Right kidney (tissue), 9 donors: ENCODE results near the gene CD68.

ENCODE experiments used
- DNase-seq: peaks from one replicate; pipeline ENCODE4 v3.0.0-alpha.2; 2016
- long read RNA-seq, 8 donors: transcript quantifications; one replicate each; lab custom pipeline, GENCODE V29; 2026

The CD68 gene, protein sequence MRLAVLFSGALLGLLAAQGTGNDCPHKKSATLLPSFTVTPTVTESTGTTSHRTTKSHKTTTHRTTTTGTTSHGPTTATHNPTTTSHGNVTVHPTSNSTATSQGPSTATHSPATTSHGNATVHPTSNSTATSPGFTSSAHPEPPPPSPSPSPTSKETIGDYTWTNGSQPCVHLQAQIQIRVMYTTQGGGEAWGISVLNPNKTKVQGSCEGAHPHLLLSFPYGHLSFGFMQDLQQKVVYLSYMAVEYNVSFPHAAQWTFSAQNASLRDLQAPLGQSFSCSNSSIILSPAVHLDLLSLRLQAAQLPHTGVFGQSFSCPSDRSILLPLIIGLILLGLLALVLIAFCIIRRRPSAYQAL
- long read RNA-seq, donor 1, transcript CD68-201 (6 exons, 1,878 nt) = major isoform, 14 of 43 reads
- long read RNA-seq, donor 1, partial matches to known transcripts = 19 of 43 reads
- long read RNA-seq, donor 1, other reads (novel, unspliced or antisense) = 8 of 43 reads
- long read RNA-seq, donor 2, transcript CD68-201 (6 exons, 1,878 nt) = major isoform, 8 of 30 reads
- long read RNA-seq, donor 2, partial matches to known transcripts = 22 of 30 reads
- long read RNA-seq, donor 2, other reads (novel, unspliced or antisense) = 0 of 30 reads
- long read RNA-seq, donor 3, partial matches to known transcripts = 0 of 4 reads
- long read RNA-seq, donor 3, other reads (novel, unspliced or antisense) = 0 of 4 reads
- long read RNA-seq, donor 4, transcript CD68-201 (6 exons, 1,878 nt) = major isoform, 7 of 39 reads
- long read RNA-seq, donor 4, partial matches to known transcripts = 32 of 39 reads
- long read RNA-seq, donor 4, other reads (novel, unspliced or antisense) = 0 of 39 reads
- long read RNA-seq, donor 5, partial matches to known transcripts = 0 of 9 reads
- long read RNA-seq, donor 5, other reads (novel, unspliced or antisense) = 5 of 9 reads
- long read RNA-seq, donor 6, transcript CD68-201 (6 exons, 1,878 nt) = major isoform, 6 of 37 reads
- long read RNA-seq, donor 6, partial matches to known transcripts = 29 of 37 reads
- long read RNA-seq, donor 6, other reads (novel, unspliced or antisense) = 0 of 37 reads
- long read RNA-seq, donor 7 = 0 reads
- long read RNA-seq, donor 8, transcript CD68-201 (6 exons, 1,878 nt) = major isoform, 7 of 26 reads
- long read RNA-seq, donor 8, partial matches to known transcripts = 18 of 26 reads
- long read RNA-seq, donor 8, other reads (novel, unspliced or antisense) = 0 of 26 reads

DNA sequence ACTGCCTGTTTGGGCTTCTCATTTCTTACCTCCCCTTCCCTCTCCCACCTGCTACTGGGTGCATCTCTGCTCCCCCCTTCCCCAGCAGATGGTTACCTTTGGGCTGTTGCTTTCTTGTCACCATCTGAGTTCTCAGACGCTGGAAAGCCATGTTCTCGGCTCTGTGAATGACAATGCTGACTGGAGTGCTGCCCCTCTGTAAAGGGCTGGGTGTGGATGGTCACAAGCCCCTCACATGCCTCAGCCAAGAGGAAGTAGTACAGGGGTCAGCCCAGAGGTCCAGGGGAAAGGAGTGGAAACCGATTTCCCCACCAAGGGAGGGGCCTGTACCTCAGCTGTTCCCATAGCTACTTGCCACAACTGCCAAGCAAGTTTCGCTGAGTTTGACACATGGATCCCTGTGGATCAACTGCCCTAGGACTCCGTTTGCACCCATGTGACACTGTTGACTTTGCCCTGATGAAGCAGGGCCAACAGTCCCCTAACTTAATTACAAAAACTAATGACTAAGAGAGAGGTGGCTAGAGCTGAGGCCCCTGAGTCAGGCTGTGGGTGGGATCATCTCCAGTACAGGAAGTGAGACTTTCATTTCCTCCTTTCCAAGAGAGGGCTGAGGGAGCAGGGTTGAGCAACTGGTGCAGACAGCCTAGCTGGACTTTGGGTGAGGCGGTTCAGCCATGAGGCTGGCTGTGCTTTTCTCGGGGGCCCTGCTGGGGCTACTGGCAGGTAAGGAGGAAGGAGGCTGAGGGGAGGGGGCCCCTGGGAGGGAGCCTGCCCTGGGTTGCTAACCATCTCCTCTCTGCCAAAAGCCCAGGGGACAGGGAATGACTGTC lies at the start of gene CD68:
Gene CD68 (plus strand): TSS at position 638 of the 833 bp plus-strand sequence. CDS start 40 bp downstream, at position 678.
- no peak for DNase-seq

DNA sequence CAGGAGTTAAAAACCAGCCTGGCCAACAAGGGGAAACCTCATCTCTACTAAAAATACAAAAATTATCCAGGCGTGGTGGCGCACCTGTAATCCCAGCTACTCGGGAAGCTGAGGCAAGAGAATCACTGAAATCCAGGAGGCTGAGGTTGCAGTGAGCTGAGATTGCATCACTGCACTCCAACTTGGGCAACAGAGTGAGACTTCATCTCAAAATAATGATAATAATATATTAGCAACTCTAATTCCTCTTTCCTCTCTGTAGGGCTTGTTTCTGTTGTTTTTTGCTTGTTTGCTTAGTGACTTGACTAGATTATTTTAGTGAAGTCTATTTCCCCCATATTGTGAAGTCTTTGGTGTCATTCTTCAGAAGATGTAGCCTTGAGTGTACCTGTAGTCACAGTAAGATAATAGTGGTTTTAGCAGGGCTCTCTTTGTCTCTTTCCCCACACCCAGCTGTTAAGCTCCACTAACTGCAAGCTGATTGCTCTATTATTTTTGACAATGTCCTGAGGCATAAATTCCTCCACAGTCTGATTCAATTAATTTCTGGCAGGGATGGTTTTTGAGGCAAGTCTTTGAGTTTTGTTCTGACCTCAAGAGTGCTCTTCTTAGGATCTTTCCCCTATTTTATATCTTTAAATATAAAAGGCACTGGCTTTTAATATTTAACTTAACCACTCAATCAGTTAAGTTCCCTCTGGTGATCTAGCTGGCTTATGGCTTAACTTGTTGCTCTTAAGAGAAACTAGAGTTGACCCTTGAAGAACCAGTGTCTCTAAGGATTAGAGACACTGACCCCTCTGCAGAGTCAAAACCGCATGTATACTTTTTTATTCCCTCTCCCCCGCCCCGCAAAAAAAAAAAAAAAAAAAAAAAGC lies 49.2 kb upstream of the CD68 start:
- no peak for DNase-seq

DNA sequence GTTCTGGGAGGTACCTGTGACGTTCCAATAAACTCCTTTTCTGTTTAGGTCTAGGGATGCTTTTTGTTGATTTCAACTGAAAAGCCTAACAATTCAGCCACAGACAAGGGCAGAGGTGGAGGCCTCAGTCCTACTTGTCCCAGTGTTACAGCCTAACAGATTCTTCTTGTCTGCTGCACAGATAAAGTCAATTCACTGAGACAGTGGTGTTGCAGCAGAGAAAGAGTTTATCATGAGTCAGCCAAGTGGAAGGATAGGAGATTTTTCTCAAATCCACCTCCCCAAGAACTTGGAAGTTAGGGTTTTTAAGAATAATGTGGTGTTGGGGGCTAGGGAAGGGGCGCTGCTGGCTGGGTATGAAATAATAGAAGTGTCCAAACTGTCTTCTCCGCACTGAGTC lies 41.4 kb upstream of the CD68 start:
- DNase-seq = no peak

DNA sequence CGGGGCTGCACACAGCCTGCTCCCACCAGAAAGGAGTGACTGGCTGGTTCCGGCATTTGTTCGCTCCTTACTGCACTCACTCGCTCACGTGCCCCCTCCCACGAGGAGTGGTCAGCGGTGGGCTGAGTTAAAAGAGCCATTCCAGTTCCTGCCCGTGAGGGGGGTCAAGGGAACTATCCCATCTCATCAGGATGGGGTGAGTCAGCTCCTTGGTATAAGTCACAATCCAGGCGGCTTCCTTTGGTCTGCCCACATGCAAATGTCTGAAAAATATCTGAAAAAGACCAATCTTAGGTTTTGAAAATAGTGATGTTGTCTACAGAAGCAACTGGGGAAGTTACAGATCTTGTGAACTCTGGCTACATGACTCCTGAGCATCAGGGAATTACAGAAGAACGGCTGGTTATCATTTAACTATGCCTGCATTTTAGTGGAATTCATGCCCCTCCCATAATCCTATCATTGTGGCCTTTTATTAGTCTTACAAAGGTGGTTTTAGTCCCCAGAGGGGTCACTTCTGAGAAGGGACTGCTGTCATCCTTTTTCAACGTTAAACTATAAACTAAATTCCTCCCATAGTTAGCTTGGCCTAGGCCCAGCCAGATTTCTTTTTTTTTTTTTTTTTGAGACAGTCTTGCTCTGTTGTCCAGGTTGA lies 40.4 kb upstream of the CD68 start:
- DNase-seq = no peak

DNA sequence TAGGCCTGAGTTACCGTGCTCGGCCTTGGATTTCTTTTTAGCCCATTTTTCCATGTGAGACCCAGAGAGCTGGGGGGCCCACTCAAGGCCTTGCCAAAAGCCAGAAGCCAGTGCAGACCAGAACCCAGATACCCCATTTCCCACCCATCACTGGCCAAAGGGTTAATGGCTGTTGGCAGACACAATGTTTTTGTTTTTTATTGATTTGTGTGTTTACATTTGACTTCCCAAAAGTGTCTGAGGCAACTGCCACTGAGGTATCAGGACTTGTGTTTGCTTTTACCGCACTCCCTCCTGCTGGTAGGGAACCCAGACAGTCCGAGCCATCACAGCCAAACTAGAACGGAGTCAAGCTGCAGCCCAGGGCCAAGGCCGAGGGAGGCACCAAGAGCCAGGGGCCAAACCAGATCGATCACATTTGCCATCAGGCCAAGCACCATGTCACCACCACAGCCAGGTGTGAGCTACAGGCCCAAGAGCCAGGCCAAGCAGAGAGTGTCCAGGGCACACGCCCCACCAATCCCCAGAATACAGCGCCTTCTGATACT lies 38.3 kb upstream of the CD68 start:
- no peak for DNase-seq

DNA sequence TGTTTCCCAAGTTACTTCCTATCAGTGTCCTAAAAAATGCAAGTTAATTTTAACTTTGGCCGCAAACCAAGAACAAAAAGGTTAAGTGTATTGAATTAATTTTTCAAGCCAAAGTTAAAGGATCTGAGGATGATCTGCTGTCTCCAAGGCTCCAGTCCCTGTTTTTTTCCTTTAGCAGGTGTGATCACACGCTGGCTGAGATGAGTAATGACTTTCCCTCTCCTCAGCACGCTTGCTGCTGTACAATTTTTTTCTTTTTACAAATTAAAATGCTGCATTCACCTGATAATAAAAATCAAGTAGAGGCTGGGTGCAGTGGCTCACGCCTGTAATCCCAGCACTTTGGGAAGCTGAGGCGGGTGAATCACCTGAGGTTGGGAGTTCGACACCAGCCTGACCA lies 34.5 kb upstream of the CD68 start:
- DNase-seq = no peak

DNA sequence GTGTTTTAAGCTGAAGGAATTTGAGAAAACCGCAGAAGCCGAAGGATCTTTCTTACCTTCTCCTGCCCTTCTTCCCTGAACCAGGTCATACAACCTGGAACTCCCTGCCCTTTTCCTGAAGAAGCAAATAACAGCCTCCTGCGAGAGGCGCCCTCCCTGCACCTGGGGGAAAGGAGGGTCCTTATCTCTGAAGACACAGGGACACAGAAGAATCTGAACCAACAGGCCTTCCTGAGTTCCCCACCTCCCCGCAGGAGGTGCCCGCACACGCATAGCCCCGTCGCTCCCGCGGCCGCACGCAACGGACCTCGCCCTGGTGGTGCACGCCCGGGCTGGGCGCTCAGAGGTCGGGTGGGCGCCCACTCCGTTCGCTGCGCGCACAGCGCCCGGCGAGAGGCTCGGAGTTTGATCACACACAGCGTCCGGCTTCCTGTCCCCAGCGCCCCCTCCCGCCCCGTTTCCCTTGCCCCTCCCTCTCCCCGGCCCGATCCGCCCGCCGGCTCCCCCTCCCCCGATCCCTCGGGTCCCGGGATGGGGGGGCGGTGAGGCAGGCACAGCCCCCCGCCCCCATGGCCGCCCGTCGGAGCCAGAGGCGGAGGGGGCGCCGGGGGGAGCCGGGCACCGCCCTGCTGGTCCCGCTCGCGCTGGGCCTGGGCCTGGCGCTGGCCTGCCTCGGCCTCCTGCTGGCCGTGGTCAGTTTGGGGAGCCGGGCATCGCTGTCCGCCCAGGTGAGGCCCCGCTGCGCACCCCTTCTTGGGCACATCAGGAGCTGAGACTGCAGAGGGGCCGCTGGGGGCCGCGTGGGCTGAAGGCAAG lies 30.6 kb upstream of the CD68 start, which contains the start of gene TNFSF12:
Gene TNFSF12 (plus strand): TSS at position 474 of the 816 bp plus-strand sequence. CDS start 96 bp downstream, at position 570.
- DNase-seq = peak; percentile 74

DNA sequence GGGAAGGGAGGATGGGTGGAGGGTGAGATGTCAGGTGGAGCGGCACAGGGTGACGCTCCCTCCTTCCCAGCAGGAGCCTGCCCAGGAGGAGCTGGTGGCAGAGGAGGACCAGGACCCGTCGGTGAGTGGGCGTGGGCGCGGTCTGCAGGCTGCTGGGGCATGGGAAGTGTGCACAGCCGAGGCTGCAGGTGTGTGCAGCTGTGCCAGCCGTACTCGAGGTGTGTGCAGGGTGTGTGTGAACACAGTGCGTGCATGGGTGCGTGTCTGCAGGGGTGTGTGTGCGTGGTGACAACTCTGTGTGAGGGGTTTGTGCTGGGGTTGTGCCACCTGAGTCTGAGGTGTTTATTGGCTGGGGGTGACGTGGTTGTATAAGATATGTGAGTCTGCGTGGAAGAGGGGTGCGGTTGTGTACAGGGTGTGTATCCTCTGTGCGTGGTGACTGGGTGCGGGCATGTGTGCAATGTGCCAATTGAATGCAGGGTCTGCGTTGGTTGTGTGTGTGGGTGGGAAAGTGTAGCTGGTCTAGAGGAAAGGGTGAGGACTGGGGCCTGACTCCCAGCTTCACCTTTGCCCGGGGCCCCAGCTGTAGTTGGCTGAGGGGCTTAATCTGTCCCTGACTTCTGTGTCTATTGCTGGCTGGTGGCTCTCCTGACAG lies 29.9 kb upstream of the CD68 start:
- no peak for DNase-seq

DNA sequence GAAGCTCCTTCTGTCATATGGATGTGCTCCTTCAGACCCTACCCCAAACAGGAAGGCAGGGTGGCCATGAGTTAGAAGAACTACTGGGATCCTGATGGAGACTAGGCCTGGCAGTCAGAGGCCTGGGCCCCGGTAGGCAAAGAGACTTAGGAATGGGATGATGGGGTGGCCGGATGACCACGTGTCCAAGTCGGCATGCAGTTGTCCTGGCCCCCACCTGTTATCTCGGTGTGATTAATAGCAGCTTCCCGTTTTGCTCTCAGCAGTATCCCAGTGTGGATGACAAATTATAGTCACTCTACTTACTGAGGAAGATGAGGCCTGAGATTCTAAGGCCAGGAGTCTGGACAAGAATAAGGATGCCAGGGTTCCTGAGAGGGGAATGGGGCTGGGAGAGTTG lies 29.1 kb upstream of the CD68 start:
- no peak for DNase-seq

DNA sequence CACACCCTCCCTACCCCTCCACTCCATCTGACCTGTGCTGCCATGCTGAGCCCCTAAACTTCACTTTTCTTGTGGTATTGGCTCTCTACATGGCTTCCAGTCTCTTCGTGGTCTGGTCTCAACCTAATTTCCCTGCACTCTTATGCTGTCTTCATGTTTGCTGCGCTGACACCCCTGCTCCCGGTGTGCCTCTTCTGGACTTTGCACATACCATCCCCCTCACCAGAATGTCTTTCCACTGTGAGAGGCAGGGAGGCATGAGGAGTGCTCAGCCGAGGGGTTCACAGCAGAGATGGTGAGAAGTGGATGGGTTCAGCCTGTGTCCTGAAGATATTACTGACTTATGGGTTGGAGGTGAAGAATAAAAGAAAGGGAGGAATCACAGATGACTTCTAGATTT lies 28.0 kb upstream of the CD68 start:
- no peak for DNase-seq

DNA sequence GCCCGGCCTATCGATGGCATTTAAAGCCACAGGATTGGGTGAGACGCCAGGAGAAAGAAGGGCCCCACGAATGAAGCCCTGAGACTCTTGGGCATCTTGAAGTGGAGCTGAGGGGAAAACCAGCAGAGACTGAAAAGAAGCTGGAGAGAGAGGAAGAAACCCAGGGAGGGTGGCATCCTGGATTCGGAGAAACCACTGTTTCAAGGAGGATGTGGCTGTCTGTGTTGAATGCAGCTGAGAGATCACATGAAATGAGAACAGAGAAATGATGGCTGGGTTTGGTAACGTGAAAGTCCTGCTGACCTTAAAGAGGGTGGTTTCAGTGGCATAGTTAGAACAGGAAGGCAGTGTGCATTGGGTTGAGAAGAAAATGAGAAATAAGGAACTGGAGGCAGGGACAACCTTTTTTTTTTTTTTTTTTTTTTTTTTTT lies 26.8 kb upstream of the CD68 start:
- no peak for DNase-seq

DNA sequence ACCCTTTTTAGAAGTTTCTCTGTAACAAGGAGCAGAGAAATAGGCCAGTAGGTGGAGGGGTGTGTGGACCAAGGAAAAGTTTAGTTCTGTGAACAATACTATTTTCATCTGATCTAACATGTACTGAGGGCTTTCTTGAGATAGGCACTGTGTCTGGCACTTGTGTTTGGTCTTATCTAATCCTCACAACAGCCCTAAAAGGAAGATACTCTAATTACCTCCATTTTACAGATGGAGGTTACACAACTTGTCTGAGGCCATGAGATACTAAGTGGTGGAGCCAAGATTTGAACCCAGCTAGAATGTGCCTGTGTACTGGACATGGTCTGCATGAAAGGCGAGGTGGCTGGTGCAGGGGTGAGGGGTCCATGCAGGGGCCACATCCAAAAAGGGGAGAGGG lies 26.1 kb upstream of the CD68 start:
- no peak for DNase-seq

DNA sequence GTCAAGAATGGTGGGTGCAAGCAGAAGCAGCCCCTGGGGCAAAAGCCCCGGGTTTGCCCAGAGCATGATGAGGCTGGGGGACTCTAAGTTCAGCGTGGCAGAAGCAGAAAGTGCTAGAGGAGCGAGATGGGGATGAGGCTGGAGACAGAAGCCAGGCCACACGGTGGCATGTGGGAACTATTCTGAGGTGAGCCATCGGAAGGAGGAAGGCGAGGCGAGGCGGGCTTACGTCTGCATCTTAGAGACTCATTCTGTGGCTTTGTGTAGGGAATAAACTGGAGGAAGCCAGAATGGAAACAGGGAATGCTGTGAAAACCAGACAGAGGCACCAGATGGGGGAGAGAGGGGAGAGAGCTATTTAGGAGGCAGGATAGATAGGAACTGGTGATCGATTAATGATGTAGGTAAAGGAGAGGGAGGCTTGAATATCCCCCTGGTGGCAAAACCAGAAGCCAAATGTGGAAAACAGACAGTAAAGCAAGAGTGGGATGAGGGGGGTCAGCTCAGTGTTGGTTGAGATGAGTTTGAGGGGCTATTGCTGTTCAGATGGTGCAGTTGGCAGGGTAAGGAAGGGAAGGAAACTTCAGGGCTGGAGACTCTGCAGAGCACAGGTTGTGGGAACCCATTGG lies 24.0 kb upstream of the CD68 start:
- no peak for DNase-seq

DNA sequence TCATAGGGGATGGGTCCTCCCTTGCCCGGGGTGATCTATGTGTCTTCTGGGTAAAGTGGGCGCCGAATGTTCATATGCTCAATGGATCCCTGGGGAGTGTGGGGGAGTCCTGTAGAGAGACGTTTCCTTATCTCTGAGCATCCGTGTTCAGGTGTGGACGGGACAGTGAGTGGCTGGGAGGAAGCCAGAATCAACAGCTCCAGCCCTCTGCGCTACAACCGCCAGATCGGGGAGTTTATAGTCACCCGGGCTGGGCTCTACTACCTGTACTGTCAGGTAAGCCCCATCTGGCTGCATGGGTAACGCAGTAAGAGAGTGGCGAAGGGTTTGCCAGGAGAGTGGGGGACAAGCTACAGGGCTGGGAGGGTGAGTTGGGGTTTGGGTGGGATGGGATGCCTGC lies 22.8 kb upstream of the CD68 start:
- DNase-seq = no peak

DNA sequence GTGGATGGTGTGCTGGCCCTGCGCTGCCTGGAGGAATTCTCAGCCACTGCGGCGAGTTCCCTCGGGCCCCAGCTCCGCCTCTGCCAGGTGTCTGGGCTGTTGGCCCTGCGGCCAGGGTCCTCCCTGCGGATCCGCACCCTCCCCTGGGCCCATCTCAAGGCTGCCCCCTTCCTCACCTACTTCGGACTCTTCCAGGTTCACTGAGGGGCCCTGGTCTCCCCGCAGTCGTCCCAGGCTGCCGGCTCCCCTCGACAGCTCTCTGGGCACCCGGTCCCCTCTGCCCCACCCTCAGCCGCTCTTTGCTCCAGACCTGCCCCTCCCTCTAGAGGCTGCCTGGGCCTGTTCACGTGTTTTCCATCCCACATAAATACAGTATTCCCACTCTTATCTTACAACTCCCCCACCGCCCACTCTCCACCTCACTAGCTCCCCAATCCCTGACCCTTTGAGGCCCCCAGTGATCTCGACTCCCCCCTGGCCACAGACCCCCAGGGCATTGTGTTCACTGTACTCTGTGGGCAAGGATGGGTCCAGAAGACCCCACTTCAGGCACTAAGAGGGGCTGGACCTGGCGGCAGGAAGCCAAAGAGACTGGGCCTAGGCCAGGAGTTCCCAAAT lies 22.2 kb upstream of the CD68 start:
- DNase-seq = no peak

DNA sequence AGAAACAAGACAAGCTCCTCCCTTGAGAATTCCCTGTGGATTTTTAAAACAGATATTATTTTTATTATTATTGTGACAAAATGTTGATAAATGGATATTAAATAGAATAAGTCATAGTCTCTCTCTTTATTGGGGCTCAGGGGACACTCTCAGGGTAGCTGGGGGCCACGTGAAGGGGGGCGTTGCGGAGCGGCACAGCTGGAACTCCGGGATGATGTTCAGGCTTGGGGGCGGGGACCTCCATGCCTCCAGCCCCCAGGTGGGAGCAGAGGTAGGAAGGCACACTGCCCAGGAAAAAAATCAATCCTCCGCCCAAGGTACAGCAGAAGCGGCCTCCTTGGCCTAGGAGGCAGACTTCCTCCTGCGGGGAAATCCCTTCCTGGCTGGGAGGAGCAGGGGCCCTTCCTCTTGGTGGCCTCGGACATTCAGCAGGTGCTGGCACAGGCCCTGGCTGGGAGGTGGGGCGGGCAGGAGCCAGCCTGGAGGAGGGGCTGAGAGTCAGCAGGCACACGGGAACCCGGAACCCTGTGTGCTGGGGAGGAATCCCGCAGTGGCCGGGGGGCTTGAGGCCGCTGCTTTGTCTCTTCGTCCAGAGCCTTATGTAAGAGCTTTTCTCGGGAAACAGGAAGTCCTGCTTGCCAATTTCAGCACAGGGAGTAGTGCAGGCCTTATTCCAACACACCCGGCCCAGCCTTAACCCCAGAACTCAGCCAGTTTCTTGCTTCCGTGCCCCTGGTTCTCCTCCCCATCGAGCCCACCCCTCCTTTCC lies 21.5 kb upstream of the CD68 start:
- peak; percentile 80 for DNase-seq
